Esophagus squamous epithelium (tissue), 4 donors: ENCODE data around the gene REL.

Experiments used
- POLR2A ChIP-seq, 4 donors: fragments of 450-650 bp; IDR thresholded peaks; one replicate each; pipeline ENCODE4 v1.6.1; 2017; ENCODE audit warnings: antibody characterized with exemption in 4 of 4, mild to moderate bottlenecking in 4 of 4, moderate library complexity in 3 of 4
- TF ChIP-seq, protein P1 (sequence below), 6 experiments: fragments of 450-650 bp in 4 of 6; fragments of 200-600 bp in 2 of 6; sonication (generic) in 2 of 6; IDR thresholded peaks; one replicate each; pipeline ENCODE4 v1.5.1; 2016 to 2019; ENCODE audit warnings: antibody characterized with exemption in 6 of 6, mild to moderate bottlenecking in 4 of 6, moderate library complexity in 4 of 6

GRCh38 chr2:60960706-60961105 is 79.3 kb downstream of the REL start:
- TF ChIP-seq, protein P1, sequence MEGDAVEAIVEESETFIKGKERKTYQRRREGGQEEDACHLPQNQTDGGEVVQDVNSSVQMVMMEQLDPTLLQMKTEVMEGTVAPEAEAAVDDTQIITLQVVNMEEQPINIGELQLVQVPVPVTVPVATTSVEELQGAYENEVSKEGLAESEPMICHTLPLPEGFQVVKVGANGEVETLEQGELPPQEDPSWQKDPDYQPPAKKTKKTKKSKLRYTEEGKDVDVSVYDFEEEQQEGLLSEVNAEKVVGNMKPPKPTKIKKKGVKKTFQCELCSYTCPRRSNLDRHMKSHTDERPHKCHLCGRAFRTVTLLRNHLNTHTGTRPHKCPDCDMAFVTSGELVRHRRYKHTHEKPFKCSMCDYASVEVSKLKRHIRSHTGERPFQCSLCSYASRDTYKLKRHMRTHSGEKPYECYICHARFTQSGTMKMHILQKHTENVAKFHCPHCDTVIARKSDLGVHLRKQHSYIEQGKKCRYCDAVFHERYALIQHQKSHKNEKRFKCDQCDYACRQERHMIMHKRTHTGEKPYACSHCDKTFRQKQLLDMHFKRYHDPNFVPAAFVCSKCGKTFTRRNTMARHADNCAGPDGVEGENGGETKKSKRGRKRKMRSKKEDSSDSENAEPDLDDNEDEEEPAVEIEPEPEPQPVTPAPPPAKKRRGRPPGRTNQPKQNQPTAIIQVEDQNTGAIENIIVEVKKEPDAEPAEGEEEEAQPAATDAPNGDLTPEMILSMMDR (IDR thresholded peaks at IDR 0.05) = no peak
- no peak for TF ChIP-seq POLR2A (IDR thresholded peaks at IDR 0.05)
